Testis (tissue), 2 donors: Measurements from ENCODE around the gene KRT74.

ENCODE experiments used
- CTCF ChIP-seq, 3 experiments: fragments of 450-650 bp in 2 of 3; fragments of 200-600 bp in 1 of 3; sonication (generic) in 1 of 3; IDR thresholded peaks; one replicate each; pipeline ENCODE4 v1.5.1; 2016 to 2019; ENCODE audit warnings: antibody characterized with exemption in 3 of 3, mild to moderate bottlenecking in 2 of 3, moderate library complexity in 1 of 3
- POLR2A ChIP-seq: fragments of 450-650 bp; IDR thresholded peaks from one replicate; pipeline ENCODE4 v1.6.1; 2017; ENCODE audit warnings: antibody characterized with exemption, mild to moderate bottlenecking, moderate library complexity

GRCh38 chr12:52522346-52523011, 51.2 kb downstream of the KRT74 start:
- TF ChIP-seq CTCF (IDR thresholded peaks at IDR 0.05) (no peak), POLR2A (no peak)
